Fibroblast of gingiva (primary cell): ENCODE results near the gene CRYGD.
A peak's percentile ranks its signal among the peaks of the same experiment; 100 is the strongest.
"Not testable (repeated sequence)": the region's sequence is repeated elsewhere in the genome, so short reads cannot be mapped to it uniquely, and the experiment has no call there.

Source experiments
- DNase-seq: peaks from one replicate; pipeline ENCODE4 v3.0.0-alpha.2; 2011; ENCODE audit warnings: low read depth

Gene CRYGD

DNA sequence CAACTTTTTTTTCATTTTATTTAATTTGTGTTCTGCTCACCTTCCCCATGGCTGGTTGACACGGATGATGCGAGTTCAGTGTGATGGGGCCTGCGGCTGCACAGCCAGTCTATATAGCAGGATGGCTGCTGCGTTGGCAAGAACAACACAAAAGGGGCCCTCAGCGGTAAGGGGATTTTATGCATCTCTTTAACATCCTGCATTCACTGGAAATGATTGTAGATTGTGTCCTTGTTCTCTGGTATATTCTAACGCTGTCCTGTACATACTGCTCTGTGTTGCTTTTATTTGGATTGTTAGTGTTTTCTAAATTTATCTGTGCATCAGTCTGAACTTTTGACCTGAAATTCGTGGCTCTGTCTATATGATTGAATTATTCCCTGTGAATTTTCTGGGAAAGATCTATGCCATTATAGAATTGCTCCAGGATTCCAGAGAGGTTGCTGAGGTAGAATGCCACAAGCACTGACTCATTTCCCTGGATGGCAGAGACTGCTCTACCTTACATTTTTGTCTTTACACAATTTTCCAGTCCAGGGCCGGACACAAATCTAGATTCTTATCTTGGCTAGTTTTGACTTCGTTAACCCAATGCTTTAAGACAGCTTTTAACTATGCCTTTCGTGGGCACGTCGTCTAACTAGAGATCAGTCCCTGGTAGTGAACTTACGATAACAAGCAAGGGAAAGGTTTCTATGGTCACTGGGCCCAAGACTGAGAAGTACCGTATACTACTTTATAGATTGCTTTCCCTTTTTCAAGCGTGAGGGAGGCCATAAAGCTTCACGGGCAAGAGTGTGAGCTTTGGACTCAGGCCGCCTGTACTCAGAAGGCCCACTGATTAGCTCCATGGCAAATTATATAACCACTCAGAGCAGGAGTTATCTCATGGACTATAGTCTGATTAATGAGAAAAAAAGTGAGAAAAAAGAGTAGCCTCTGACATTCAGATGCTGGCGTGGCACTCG lies 5.7 kb upstream of the CRYGD start, which contains the start of gene CRYGC:
Gene CRYGC, minus strand, starts transcription at position 85 of the 968 bp plus-strand sequence. Its CDS starts 36 bp downstream, at position 49.
- no peak for DNase-seq

DNA sequence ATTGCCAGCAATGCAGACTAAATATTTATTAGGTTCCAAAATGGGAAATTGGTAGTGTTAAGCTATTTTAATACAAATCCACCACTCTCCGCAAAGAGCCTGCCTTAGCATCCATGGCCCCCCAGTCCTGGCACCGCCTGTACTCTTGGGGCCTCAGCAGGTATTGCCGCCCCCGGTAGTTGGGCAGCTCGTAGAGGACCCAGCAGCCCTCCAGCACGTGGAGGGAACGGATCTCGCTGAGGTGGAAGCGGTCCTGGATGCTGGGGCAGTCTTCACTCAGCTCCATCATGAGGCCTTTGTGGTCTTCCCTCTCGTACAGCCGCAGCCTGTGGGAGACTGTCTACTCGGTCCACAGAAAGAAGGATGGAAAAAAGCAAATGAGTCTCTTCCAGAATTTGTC lies 3.8 kb upstream of the CRYGD start:
- no peak for DNase-seq

DNA sequence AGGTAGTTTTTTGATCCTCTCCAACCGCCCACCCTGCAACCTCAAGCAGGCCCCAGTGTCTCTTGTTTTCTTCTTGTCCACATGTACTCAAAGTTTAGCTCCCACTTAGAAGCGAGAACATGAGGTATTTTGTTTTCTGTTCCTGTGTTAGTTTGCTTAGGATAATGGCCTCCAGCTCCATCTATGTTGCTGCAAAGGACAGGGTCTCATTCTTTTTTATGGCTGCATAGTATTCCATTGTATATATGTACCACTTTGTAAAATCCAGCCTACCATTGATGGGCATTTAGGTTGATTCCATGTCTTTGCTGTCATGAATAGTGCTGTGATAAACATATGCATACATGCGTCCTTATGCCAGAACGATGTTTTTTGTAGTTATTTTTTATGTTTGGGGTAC lies 2.8 kb upstream of the CRYGD start:
- DNase-seq: no peak

DNA sequence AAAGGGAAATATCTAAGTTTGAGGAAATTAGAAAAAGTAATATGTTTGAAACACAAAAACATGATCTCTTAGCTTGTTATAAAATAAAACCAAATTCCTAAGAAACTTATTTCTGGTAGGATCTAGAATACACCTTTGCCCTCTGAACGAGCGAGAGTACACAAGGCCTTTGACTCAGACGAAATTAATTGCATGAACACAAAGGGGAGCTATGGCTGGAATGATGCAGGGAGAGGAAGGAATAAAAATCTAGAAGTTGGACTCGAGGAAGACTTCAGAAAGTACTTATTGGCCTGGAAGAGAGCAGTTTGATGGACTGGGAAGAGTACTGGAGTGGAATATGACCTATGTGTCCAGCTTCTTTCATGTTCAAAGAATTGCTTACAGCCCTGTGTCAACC lies 927 bp upstream of the CRYGD start:
- DNase-seq: no peak

DNA sequence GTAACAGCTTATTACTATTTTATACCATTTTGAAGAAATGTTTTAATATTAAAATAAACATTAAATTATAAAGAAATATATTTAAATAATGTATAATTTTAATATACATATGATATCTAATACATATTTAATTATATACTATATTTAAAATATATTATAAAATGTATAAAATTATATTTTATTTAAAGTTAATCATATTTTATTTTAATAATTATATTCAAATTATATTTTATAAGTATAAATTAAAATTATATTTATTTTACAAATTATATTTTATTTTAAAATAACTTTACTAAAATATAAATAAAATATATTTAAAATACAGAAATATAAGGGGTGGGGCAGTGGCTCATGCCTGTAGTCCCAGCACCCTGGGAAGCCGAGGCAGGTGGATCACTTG lies 2.1 kb downstream of the CRYGD start:
- DNase-seq: no peak

DNA sequence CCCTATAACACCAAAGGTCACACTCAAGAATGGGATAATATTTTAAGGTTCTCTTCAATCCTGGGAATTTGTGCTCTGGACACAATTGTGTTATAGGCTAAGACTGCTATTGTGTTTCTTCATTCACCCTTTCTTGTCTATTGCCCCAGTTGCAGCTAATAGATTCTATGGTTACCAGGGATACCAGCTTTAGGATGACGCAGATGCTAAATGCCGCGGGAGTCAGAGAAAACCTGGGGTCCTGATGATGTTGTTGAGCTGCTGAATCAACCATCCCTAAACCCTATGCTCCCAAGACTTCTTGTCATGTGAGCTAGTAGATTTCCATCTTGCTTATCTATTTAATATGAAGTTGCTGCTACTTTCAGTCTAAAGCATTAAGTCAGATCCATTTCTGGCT lies 5.4 kb downstream of the CRYGD start:
- DNase-seq: no peak

DNA sequence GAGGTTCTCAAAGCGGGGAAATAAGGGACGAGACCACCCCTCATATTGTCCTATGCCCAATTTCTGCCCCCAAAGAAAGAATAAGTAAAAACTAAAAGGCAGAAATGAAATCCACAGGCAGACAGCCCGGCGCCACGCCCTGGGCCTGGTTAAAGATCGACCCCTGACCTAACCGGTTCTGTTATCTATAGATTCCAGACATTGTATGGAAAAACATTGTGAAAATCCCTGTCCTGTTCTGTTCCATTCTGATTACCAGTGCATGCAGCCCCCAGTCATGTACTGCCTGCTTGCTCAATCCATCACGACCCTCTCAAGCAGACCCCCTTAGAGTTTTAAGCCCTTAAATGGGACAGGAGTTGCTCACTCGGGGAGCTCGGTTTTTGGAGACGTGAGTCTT lies 6.9 kb downstream of the CRYGD start:
- DNase-seq: not testable (repeated sequence)

DNA sequence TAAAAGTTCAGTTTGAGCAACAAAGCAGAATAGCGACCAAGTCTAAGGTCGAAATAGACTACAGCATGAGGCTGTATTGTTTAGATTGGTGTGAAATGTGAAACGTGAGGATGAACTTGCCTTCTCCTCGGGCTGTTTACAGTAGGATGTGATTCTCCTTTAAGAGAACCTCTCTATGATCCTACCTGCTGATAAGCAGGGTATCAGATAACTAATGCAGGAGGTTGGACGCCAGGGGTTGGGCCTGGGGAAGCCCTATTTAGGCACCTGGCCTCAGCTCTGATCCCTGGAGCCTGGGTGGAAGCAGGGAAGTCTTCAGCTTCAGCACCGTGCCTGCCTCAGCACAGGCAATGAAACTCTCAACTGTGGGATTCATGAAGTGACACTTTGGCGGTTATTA lies 11.4 kb downstream of the CRYGD start:
- no peak for DNase-seq

DNA sequence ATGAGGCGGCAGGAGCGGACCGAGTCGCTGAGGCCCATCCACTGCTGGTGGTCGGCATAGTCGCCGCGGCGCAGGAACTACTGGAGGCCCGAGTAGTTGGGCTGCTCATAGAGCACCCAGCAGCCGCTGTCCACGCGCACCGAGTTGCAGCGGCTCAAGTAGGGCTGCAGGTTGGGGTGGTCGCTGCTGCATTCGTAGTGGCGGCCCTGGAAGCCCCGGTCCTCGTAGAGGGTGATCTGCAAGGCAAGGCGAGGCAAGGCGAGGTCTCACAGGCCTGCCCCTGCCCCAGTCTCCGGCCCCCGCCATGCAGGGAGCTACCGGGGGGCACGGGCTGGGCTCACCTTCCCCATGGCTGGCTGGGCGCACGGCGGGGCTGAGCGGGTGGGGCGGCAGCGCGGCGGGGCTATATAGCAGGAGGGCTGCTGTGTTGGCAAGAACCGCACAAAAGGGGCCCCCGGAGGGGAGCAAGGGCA lies 12.0 kb downstream of the CRYGD start:
- DNase-seq: not testable (repeated sequence)

DNA sequence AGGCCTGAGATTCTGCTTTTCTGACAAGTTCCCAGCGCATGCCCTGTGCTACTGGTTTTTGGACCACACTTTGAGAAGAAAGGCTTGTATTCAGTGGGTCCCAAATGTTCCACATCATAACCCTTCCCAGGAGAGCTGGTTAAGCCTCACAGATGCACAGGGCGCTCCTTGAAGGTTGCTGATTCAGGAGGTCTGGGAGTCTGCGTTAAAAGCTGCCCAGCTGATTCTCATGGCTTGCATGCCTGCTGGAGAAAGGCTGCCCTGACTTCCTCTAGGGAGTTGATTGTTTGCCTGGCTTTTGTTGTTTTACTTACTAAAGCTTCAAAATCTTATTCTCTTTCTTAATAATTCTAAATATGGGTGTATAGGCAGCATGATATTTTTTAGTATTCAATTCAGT lies 20.7 kb downstream of the CRYGD start:
- DNase-seq: no peak

DNA sequence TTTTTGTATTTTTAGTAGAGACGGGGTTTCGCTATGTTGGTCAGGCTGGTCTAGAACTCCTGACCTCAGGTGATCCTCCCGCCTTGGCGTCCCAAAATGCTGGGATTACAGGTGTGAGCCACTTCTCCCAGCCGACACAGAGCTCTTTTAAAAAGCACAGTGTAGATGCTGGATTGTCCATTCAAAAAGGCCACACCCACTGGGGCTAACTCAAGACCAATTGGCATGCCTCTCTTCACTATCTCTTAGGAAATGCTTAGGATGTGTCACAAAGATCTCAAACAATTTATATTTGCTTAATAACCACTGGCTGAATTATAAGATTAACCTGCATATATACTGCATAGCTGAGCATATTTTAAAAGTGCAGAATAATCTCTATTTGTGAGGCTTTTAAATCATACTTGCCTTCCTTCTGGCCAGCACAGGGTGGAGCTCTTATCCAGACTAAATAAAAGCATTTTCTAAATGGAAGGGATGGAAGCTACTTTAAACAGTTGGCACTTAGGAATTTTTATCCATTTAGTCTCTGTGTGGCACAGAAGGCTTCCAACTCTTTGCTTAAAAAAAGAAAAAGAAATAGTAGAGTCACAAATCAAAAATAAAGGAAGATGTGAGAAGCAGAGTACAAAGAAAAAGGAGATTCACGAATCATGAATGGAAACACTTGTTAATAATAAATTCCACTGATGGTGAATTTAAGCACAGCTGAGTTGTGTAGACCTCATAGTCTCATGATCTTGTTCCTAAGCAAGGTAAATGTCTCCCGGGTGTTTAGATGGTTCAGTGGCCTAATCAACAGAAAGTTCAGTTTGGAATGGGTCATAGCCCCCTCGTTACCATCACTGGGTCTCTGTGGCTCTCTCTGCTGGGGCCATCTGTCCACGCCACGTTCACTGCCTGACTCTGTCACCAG lies 22.4 kb downstream of the CRYGD start:
- DNase-seq: peak; percentile 6

DNA sequence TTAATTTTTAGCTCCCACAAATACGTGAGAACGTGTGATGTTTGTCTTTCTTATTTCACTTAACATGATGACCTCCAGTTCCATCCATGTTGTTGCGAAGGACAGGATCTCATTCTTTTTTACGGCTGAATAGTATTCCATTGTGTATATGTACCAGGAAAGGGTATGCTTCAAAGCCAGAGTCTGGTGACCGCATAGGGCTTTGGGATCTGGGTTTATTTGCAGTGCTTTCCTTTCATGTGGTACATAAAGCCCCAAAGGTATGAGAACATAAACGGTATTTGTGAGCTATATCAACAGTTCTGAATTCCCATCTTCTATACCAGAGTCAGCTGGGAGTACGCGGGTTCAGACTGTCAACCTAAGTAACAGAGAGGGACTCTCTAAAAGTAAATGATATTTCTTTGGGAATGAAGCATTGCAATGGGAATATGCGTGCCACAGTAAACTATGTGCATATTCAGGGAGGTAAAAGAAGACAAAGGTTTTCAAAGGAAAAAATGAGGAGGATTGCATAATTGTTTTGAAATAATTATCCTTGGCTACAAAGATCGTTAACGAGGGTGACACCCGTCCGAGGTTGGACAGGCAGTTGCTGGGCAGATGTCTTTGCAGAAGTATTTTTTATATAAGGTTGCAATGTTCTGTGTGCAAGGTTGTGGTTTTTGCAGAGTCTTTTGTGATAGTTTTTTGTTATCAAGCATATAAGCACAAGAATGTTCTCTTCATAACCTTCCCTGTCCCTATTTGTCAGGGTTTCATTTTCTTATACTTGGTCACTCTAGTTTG lies 24.4 kb downstream of the CRYGD start:
- DNase-seq: no peak

DNA sequence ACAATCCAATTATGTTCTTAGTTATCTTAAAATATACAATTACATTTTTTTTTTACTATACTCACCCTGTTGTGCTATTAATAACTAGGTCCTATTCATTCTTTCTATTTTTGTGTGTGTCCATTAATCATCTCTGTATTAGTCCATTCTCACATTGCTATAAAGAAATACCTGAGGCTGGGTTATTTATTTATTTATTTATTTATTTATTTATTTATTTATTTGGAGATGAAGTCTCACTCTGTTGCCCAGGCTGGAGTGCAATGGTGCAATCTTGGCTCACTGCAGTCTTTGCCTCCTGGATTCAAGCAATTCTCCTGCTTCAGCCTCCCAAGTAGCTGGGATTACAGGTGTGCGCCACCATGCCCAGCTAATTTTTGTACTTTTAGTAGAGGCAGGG lies 25.6 kb downstream of the CRYGD start:
- not testable (repeated sequence) for DNase-seq

DNA sequence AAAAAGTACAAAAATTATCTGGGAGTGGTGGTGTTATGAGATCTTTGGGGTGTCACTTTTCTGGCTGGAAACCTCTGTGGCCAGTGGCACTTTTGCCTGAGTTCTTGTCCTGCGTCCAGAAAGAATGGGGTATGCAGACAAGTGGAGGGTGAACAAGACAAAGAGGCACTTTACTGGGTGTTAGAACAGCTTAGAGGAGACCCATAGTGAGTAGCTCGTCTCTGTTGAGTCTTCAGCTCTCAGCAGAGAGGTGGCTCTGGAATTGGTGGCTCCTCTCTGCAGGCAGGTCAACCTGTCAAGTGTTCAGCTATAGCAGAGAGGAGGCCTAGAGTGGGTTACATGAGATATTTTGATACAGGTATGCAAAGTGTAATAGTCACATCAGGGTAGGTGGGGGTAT lies 26.1 kb downstream of the CRYGD start:
- no peak for DNase-seq

DNA sequence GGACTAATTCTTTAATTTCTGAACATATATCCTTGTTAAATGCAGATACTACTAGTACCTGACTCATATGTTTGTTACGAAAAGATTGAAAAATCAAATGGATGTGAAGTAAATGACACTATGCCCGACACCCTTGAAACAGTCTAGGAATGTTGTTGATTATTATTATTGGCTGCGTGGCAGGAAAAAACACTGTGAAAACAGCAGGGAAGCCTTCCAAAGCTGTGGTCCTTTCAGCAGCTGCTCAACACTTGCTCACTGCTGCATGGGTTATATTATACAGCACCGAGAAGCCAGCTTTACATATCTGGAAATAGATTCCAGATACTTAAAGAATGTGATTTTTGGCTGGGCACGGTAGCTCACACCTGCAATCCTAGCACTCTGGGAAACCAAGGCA lies 26.5 kb downstream of the CRYGD start:
- DNase-seq: peak; percentile 59

DNA sequence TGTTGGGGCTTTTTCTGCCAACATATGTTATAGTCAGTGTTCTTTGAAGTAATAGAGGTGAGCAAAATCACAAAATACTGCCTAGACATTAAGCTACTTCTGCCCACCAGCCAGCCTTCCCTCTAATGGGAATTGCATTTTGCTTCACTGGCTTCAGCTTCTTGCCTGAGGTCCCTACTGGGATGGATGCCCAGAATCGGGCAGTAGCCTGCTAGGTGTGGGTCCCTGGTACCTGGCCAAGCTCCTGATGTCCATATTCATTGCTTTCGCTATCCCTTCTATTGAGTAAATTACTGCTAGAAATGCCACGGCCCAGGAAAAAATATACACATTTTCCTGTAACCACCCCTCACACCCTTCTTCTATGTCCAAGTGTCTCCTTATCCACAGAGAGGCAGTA lies 27.0 kb downstream of the CRYGD start:
- DNase-seq: no peak

DNA sequence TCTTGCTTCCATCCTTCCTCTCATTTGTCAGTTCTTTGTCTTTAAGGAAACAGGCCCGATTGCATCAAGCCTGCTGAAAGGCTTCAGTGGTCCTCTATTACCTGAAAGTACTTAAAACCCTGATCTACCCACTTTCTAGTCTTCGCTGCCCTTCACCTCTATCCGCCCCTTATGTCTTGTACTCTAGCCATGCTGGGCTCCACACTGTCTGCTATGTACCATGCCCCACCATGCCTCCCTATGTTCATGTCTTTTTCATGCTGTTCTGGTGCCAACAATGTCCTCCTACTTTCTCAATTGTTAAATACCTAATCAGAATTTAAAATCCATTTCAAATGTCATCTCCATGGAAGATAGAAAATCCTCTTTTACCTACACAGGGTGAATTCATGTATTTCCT lies 28.2 kb downstream of the CRYGD start:
- DNase-seq: no peak

DNA sequence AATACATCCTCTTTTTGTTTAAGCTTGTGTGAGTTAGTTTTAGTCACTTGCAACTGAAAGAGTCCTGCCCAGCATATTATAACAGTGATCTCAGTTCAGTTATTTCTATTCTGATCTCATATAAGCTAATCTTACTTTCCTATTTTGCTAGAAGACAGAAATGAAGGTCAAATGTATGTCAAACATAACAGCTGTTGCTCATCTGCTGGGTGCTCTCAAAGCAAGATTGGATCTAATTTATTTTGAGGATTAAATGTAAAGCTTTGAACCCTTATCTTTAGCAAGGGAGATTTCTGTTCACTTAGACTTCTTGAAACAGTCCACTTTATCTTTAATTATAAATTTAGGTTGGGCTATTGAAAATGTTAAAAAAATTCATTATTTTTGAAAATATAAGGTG lies 31.2 kb downstream of the CRYGD start:
- no peak for DNase-seq

DNA sequence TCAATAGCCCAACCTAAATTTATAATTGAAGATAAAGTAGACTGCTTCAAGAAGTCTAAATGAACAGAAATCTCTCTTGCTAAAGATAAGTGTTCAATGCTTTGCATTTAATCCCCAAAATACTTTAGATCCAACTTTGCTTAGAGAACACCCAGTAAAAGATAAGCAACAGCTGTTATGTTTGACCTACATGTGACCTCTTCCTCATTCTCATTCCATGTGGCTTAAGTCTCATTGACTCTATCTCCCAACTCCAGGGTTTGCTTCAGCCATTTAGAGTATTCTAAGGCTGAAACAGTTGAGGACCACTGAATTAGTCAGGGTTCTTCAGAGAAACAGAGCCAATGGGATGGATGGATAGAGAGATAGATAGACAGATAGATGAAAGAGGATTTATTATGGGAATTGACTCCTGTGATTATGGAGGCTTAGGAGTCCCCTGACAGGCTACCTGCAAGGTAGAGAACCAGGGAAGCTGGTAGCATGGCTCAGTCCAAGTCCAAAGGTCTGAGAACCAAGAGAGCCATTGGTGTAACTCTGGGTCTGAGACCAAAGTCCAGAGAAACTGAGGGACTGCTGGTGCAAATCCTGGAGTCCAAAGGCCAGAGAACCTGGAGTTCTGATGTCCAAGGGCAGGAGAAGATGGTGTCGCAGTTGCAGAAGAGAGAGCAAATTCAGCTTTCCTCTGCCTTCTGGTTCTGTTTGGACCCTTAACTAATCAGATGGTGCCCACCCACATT lies 32.1 kb downstream of the CRYGD start:
- DNase-seq: no peak

DNA sequence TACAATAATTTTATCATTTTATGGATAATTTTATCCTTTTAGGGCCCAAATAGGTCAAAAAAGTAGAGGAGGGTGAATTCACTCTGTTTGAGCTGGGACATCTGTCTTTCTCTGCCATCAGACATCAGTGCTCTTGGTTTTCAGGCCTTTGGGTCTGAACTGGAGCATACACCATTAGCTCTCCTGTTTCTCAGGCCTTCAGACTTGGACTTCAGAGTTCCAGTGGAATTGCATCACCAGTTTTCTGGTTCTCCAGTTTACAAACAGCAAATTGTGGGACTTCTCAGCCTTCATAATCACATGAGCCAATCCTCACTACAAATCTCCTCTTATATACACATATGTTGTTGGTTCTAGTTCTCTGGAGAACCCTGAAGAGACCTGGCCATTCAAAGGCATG lies 33.9 kb downstream of the CRYGD start:
- DNase-seq: no peak

DNA sequence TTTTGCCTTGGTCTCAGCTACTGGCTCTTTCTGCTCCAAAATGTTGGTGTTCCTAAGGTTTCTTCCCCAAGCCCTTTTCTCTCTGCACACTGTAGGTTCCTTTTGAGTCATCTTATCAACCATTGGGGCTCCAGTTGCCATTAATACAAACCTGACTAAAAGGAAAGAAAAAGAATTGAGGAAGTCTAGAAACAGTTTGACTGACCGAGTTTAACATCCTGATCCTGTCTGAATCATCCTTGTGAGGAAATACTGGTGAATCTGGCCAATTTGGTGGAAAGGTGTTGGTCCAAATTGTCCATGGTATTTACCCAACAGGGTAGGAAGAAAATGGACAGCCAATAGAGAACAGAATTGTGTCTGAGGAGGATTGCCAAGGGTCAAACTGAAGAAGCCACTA lies 38.3 kb downstream of the CRYGD start:
- DNase-seq: no peak
